Left lung (tissue), 10 donors: ENCODE data around the gene ALDH5A1. TPM values are rescaled to one million over a fixed set of nuclear protein-coding genes. Genes with fewer than 3 reads are reported as not detected.

Experiments used
- ATAC-seq: fragments of 200-7000 bp; cut with Tn5 transposase; one replicate; pipeline ENCODE4 v1.9.1; 2020; ENCODE audit warnings: moderate library complexity
- DNase-seq, 4 donors: peaks; one replicate each; pipeline ENCODE4 v3.0.0-alpha.2; 2013 to 2020
- H3K27ac ChIP-seq, 2 donors: fragments of 200-600 bp; sonication (generic) in 1 of 2; one replicate each; pipeline versions ENCODE4 v1.5.0 to v1.8.0; 2020 to 2021
- H3K27me3 ChIP-seq, 2 donors: fragments of 200-600 bp; sonication (generic) in 1 of 2; one replicate each; pipeline versions ENCODE4 v1.5.0 to v1.8.0; 2020 to 2021
- H3K36me3 ChIP-seq, 2 donors: fragments of 200-600 bp; sonication (generic) in 1 of 2; one replicate each; pipeline versions ENCODE4 v1.5.0 to v1.8.0; 2020 to 2021
- H3K4me1 ChIP-seq, 2 donors: fragments of 200-600 bp; one replicate each; pipeline ENCODE4 v1.8.0; 2021
- H3K4me3 ChIP-seq, 2 donors: fragments of 200-600 bp; sonication (generic) in 1 of 2; one replicate each; pipeline versions ENCODE4 v1.5.0 to v1.8.0; 2020 to 2021; ENCODE audit warnings: mild to moderate bottlenecking in 1 of 2
- H3K9me3 ChIP-seq, 2 donors: fragments of 200-600 bp; sonication (generic) in 1 of 2; one replicate each; pipeline versions ENCODE4 v1.5.0 to v1.8.0; 2020 to 2021
- CTCF ChIP-seq, 2 donors: fragments of 200-600 bp; sonication (generic) in 1 of 2; IDR thresholded peaks; one replicate each; pipeline versions ENCODE4 v1.5.0 to v1.8.0; 2021; ENCODE audit warnings: antibody characterized with exemption in 2 of 2
- intact Hi-C, 2 donors: fragments of 100-400 bp; cut with DNase I; formaldehyde crosslinking; loops; one replicate each; pipeline versions ENCODE4 v1.11.2 to v1.14.2; 2022
- polyA plus RNA-seq, 6 donors: library from polyadenylated mRNA; unstranded; fragments of 120-200 nt; gene quantifications; one replicate each; pipeline ENCODE4 v1.2.1, GENCODE V29; 2013; ENCODE audit not compliant: insufficient read length in 6 of 6
- total RNA-seq, 2 donors: library from RNA; stranded (reverse); fragmentation: NEBNext Ultra II Directional; extraction: Animal tissue kit (Norgen Biotek cat#: 25700); gene quantifications; one replicate each; pipeline ENCODE4 v1.2.1, GENCODE V29; 2021
- donor health status: DM: no; HTN: yes; CAD: no.
- donor health status: DM: no; HTN: no; CAD: no.

ALDH5A1 gene
- total and polyA plus RNA-seq, 8 donors, result 9.7 to 21.8 (median 12.4) TPM

GRCh38 chr6:24564081-24564480 is 69.3 kb downstream of the ALDH5A1 start:
- ATAC-seq (no peak), DNase-seq (no peak)
- H3K36me3 ChIP-seq, result no peaks in the 10 kb centered on the region
- no peak for TF ChIP-seq CTCF (IDR thresholded peaks at IDR 0.05)
- H3K4me1 ChIP-seq, result no peaks in the 10 kb centered on the region
- intact Hi-C loops, result no loop called here
- no peaks in the 10 kb centered on the region for H3K9me3 ChIP-seq
- no peak overlapping the region for H3K27ac ChIP-seq
- H3K4me3 ChIP-seq, result no peak overlapping the region
- H3K27me3 ChIP-seq, result no peaks in the 10 kb centered on the region

GRCh38 chr6:24565196-24565595 is 70.4 kb downstream of the ALDH5A1 start:
- no peak overlapping the region for H3K4me3 ChIP-seq
- no peaks in the 10 kb centered on the region for H3K4me1 ChIP-seq
- no peak for TF ChIP-seq CTCF (IDR thresholded peaks at IDR 0.05)
- DNase-seq (no peak), ATAC-seq (no peak)
- H3K27ac ChIP-seq, result no peak overlapping the region
- no peaks in the 10 kb centered on the region for H3K27me3 ChIP-seq
- H3K9me3 ChIP-seq, result no peaks in the 10 kb centered on the region
- intact Hi-C loops, result no loop called here
- no peaks in the 10 kb centered on the region for H3K36me3 ChIP-seq

GRCh38 chr6:24566020-24566767 is 71.4 kb downstream of the ALDH5A1 start:
- no peak overlapping the region for H3K27ac ChIP-seq
- H3K9me3 ChIP-seq, result no peaks in the 10 kb centered on the region
- H3K36me3 ChIP-seq, result no peaks in the 10 kb centered on the region
- H3K4me3 ChIP-seq, result no peak overlapping the region
- intact Hi-C loops, result no loop called here
- H3K4me1 ChIP-seq, result no peaks in the 10 kb centered on the region
- no peaks in the 10 kb centered on the region for H3K27me3 ChIP-seq
- ATAC-seq (no peak), DNase-seq (no peak)
- no peak for TF ChIP-seq CTCF (IDR thresholded peaks at IDR 0.05)

- intact Hi-C loops, result no loop called here
- Histone ChIP-seq H3K4me3 (no peak overlapping the region), H3K27me3 (no peaks in the 10 kb centered on the region), H3K27ac (no peak overlapping the region), H3K9me3 (no peaks in the 10 kb centered on the region), H3K4me1 (no peaks in the 10 kb centered on the region), H3K36me3 (no peaks in the 10 kb centered on the region)
- DNase-seq, result no peak
- TF ChIP-seq CTCF (IDR thresholded peaks at IDR 0.05), result no peak
- no peak for ATAC-seq
These were observed 73.9 kb downstream of the ALDH5A1 start for GRCh38 chr6:24568683-24569082.

GRCh38 chr6:24569811-24570210 is 75.0 kb downstream of the ALDH5A1 start:
- no peak for TF ChIP-seq CTCF (IDR thresholded peaks at IDR 0.05)
- intact Hi-C loops, result no loop called here
- H3K9me3 ChIP-seq, result no peaks in the 10 kb centered on the region

More at GRCh38 chr6:24569811-24570210, 75.0 kb downstream of the ALDH5A1 start:
- Histone ChIP-seq H3K36me3 (no peaks in the 10 kb centered on the region), H3K4me3 (no peak overlapping the region), H3K27ac (no peak overlapping the region), H3K4me1 (no peaks in the 10 kb centered on the region), H3K27me3 (no peaks in the 10 kb centered on the region)
- ATAC-seq, result no peak
- no peak for DNase-seq
